Raji (cell line): ENCODE results near the gene SLC5A3.

ENCODE experiments used
- POLR2A ChIP-seq: IDR thresholded peaks from 2 replicates; pipeline ENCODE4 v1.6.1; 2011; ENCODE audit warnings: low read depth, low read length, control low read depth; ENCODE audit not compliant: insufficient read depth

SLC5A3 gene

GRCh38 chr21:34113842-34114241, 40.5 kb downstream of the SLC5A3 start:
- no peak for TF ChIP-seq POLR2A

GRCh38 chr21:34115160-34115559, 41.8 kb downstream of the SLC5A3 start:
- TF ChIP-seq POLR2A, result no peak

- TF ChIP-seq POLR2A, result no peak
Observed at GRCh38 chr21:34116569-34116968, 43.2 kb downstream of the SLC5A3 start.

- no peak for TF ChIP-seq POLR2A
Observed at GRCh38 chr21:34120867-34121266, 47.5 kb downstream of the SLC5A3 start.

- no peak for TF ChIP-seq POLR2A
Observed at GRCh38 chr21:34122047-34122446, 48.7 kb downstream of the SLC5A3 start.
